Kidney (tissue), 14 donors: ENCODE results near the gene RBBP5. TPM values are rescaled to one million over a fixed set of nuclear protein-coding genes. Genes with fewer than 3 reads are reported as not detected.

Experiments
- DNase-seq, 5 donors: peaks; one replicate each; pipeline ENCODE4 v3.0.0-alpha.2; 2013 to 2020
- FAIRE-seq: peaks from 2 replicates; lab custom pipeline; 2012; peaks lifted over from hg19 to GRCh38; lab: Jason Lieb, UNC
- H3K27ac ChIP-seq, 2 donors: one replicate each; pipeline ENCODE4 v1.7.0; 2013; ENCODE audit warnings: low read depth in 2 of 2, low read length in 2 of 2, inconsistent platforms in 1 of 2
- H3K27me3 ChIP-seq: one replicate; pipeline ENCODE4 v1.7.1; 2013; ENCODE audit warnings: low read length, inconsistent platforms; ENCODE audit not compliant: control insufficient read depth, insufficient read depth
- H3K36me3 ChIP-seq, 3 donors: one replicate each; pipeline versions ENCODE4 v1.7.0 to v1.7.1; 2013; ENCODE audit warnings: low read length in 3 of 3, control low read depth in 1 of 3, inconsistent platforms in 1 of 3; ENCODE audit not compliant: insufficient read depth in 3 of 3, control insufficient read depth in 2 of 3
- H3K4me1 ChIP-seq, 3 donors: one replicate each; pipeline versions ENCODE4 v1.7.0 to v1.7.1; 2013; ENCODE audit warnings: low read length in 3 of 3, inconsistent platforms in 1 of 3, low read depth in 1 of 3; ENCODE audit not compliant: control insufficient read depth in 2 of 3, insufficient read depth in 2 of 3
- H3K4me3 ChIP-seq, 3 donors: one replicate each; pipeline versions ENCODE4 v1.7.0 to v1.8.1; 2013; ENCODE audit warnings: low read length in 3 of 3, control low read depth in 1 of 3, inconsistent platforms in 1 of 3
- H3K9ac ChIP-seq, 3 donors: one replicate each; pipeline versions ENCODE4 v1.7.0 to v1.7.1; 2013; ENCODE audit warnings: low read length in 3 of 3, control low read depth in 1 of 3, inconsistent platforms in 1 of 3
- H3K9me3 ChIP-seq, 3 donors: one replicate each; pipeline versions ENCODE4 v1.7.0 to v1.7.1; 2013; ENCODE audit warnings: low read length in 3 of 3, control low read depth in 1 of 3, inconsistent platforms in 1 of 3; ENCODE audit not compliant: control insufficient read depth in 2 of 3, insufficient read depth in 1 of 3
- intact Hi-C: fragments of 100-400 bp; cut with DNase I; formaldehyde crosslinking; loops from one replicate; pipeline ENCODE4 v1.11.1; 2022
- polyA plus RNA-seq: library from polyadenylated mRNA; stranded (reverse); fragments of 350-450 nt; fragmentation: Illumina TruSeq; extraction: RNeasy Lipid Tissue Mini Kit (QIAGEN cat#74804); gene quantifications from one replicate; pipeline ENCODE4 v1.2.3, GENCODE V29; 2014; ENCODE audit warnings: low read depth, low replicate concordance; ENCODE audit not compliant: insufficient read depth
- total RNA-seq: library from RNA; stranded (reverse); fragmentation: NEBNext Ultra II Directional; extraction: Animal tissue kit (Norgen Biotek cat#: 25700); gene quantifications from one replicate; pipeline ENCODE4 v1.2.1, GENCODE V29; 2021
- TF ChIP-seq, protein P1 (sequence below): IDR thresholded peaks from 3 replicates; pipeline ENCODE4 v1.5.1; 2012; ENCODE audit warnings: mild to moderate bottlenecking, moderate library complexity, borderline replicate concordance; ENCODE audit not compliant: insufficient read depth; ENCODE audit errors: extremely low read depth
- donor health status: control.
- donor health status: control.
- donor health status: control.
- donor health status: control.
- donor health status: control.
- donor health status: DM: yes; HTN: yes; CAD: no.
- donor health status: Normal renal cell carcinoma (clear cell type).

Gene RBBP5
- total and polyA plus RNA-seq, 2 donors from 2014 or later: 6.8 to 18.2 TPM

DNA sequence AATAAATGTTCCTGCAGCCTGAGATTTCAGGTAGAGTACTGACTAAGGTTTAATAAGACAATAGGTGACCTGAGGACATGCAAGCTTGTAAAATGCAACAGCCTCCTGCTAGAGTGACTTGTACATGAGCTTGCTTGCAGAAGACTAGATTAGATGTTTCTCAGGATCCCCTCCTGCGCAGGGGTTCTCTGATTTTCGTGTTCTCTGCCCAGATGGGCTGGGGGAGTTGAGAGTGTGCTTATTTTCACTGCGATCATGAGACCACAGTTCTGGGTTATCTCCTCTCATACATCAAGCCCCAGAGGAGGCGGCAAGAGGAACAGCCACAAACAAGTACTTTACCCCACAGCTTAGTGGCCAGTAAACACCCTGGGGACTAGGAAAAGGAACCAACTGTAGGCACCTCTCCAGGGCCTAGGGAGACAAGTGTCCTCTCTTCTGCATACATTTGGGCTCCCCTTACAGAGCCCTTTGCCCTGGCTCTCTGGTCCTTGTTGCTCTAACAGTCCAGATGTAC, 45.5 kb downstream of the RBBP5 start:
- Histone ChIP-seq H3K36me3 (no peaks in the 10 kb centered on the region), H3K4me1 (no peaks in the 10 kb centered on the region), H3K4me3 (no peak overlapping the region), H3K9ac (no peak overlapping the region), H3K27me3 (no peaks in the 10 kb centered on the region), H3K27ac (no peak overlapping the region), H3K9me3 (no peaks in the 10 kb centered on the region)
- no peak for DNase-seq
- TF ChIP-seq, protein P1, sequence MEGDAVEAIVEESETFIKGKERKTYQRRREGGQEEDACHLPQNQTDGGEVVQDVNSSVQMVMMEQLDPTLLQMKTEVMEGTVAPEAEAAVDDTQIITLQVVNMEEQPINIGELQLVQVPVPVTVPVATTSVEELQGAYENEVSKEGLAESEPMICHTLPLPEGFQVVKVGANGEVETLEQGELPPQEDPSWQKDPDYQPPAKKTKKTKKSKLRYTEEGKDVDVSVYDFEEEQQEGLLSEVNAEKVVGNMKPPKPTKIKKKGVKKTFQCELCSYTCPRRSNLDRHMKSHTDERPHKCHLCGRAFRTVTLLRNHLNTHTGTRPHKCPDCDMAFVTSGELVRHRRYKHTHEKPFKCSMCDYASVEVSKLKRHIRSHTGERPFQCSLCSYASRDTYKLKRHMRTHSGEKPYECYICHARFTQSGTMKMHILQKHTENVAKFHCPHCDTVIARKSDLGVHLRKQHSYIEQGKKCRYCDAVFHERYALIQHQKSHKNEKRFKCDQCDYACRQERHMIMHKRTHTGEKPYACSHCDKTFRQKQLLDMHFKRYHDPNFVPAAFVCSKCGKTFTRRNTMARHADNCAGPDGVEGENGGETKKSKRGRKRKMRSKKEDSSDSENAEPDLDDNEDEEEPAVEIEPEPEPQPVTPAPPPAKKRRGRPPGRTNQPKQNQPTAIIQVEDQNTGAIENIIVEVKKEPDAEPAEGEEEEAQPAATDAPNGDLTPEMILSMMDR: no peak
- intact Hi-C loops: no loop called here
- no peak for FAIRE-seq

DNA sequence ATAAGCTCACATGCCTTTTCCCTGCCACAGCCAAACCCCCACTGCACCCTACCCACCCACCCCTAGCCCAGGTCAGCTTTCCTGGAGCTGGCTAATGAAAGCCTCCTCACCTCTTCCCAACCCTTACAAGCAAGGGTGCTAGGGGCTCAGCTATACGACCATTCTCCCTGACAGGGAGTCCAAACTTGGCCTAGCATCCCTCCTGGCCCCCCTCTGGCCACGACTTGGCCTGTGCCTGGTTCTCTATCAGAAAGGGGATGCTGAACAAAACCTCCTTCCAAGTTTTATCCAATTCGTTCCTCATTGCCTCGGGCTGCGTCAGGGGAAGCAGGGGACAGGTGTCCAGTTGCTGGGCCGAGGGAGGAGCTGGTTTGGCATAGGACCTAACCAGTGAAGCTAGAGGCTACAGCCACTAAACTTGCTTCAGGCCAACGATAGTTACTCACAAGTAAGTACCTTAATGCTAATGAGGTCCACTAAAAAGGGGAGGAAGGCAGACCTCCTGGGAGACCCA, 46.1 kb downstream of the RBBP5 start:
- TF ChIP-seq, protein P1: no peak
- Histone ChIP-seq H3K9ac (no peak overlapping the region), H3K4me3 (no peak overlapping the region), H3K9me3 (no peaks in the 10 kb centered on the region), H3K27me3 (no peaks in the 10 kb centered on the region), H3K27ac (no peak overlapping the region), H3K36me3 (no peaks in the 10 kb centered on the region), H3K4me1 (no peaks in the 10 kb centered on the region)
- FAIRE-seq: no peak
- no peak for DNase-seq
- intact Hi-C loops: no loop called here

DNA sequence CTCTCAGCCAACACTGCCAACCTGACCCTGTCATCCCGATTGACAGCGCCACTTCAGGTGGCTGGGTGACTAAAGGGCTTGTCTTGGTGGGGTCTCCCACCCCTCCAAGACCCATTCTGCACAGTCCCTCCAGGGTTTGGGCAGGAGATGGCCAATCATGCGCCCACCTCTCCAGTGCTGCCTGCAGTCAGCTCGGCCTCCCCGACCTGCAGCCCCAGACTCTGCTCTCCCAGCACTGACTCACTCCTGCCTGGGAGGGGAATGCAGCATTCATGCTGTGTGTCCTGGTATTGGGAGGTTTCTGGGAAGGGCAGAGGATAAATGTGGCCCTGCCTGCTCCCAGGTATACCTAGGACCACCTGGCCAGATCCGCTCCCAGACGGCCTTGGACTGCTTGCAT, 47.3 kb downstream of the RBBP5 start:
- no peak for FAIRE-seq
- no peaks in the 10 kb centered on the region for H3K4me1 ChIP-seq
- TF ChIP-seq, protein P1: no peak
- no peak overlapping the region for H3K4me3 ChIP-seq
- no peaks in the 10 kb centered on the region for H3K27me3 ChIP-seq
- H3K9me3 ChIP-seq: no peaks in the 10 kb centered on the region
- H3K36me3 ChIP-seq: no peaks in the 10 kb centered on the region
- intact Hi-C loops: no loop called here
- no peak overlapping the region for H3K9ac ChIP-seq
- no peak for DNase-seq
- no peak overlapping the region for H3K27ac ChIP-seq

DNA sequence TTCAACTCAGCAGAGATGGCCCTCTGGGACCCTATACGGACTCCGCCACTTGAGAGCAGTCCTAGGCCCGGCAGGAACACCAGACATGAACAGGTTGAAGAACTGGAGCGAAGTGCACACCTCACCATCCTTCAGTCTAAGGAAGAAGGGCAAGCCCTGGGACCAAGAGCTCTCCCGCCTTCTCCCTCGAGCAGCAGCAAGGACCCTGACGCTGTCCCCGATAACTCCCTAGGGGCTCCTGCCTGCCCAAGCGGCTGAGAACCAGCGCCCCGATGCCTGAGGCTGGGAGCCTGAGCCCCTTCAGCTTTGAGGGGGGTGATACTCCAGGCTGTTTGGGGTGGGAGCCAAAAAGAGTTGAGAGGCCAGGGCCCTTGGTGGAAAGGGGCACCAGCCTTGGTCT, 47.7 kb downstream of the RBBP5 start:
- no peak for DNase-seq
- TF ChIP-seq, protein P1: no peak
- H3K9me3 ChIP-seq: no peaks in the 10 kb centered on the region

More for the DNA sequence above, 47.7 kb downstream of the RBBP5 start:
- H3K27ac ChIP-seq: no peak overlapping the region
- no peaks in the 10 kb centered on the region for H3K4me1 ChIP-seq
- no peak for FAIRE-seq
- intact Hi-C loops: no loop called here
- H3K27me3 ChIP-seq: no peaks in the 10 kb centered on the region
- no peaks in the 10 kb centered on the region for H3K36me3 ChIP-seq
- no peak overlapping the region for H3K4me3 ChIP-seq
- no peak overlapping the region for H3K9ac ChIP-seq
